Measurements from ENCODE around the gene SPDYE5.
"Not testable (repeated sequence)": the region's sequence is repeated elsewhere in the genome, so short reads cannot be mapped to it uniquely, and the experiment has no call there.

DNA sequence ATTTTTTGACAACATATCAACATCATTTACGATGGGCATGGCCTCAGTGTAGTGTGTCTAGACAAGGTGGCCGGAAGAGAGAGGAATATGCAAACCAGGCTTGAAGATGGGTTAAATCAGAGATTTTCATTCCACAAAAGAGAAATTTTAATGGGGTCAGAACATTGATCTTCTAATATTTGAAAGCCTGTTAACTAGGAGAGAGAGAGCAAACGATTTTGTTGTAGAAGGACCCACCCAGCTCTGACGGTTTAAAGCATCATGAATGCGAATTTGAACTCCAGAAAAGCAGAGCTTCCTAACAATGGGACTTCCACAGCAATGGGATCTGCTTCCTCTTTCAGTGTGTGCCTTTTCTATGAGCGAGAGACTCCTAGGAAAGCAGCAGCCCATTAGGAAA lies at the start of gene SPDYE5:
- TF ChIP-seq, protein P1, sequence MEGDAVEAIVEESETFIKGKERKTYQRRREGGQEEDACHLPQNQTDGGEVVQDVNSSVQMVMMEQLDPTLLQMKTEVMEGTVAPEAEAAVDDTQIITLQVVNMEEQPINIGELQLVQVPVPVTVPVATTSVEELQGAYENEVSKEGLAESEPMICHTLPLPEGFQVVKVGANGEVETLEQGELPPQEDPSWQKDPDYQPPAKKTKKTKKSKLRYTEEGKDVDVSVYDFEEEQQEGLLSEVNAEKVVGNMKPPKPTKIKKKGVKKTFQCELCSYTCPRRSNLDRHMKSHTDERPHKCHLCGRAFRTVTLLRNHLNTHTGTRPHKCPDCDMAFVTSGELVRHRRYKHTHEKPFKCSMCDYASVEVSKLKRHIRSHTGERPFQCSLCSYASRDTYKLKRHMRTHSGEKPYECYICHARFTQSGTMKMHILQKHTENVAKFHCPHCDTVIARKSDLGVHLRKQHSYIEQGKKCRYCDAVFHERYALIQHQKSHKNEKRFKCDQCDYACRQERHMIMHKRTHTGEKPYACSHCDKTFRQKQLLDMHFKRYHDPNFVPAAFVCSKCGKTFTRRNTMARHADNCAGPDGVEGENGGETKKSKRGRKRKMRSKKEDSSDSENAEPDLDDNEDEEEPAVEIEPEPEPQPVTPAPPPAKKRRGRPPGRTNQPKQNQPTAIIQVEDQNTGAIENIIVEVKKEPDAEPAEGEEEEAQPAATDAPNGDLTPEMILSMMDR (IDR thresholded peaks at IDR 0.05), result not testable (repeated sequence)
- TF ChIP-seq POLR2AphosphoS5 (IDR thresholded peaks at IDR 0.05; ENCODE audit: insufficient read depth in 1 of 2, low read depth in 1 of 2), result not testable (repeated sequence)
